ENCODE data around the gene CALHM1.

GRCh38 chr10:103506061-103506460 is 47.4 kb upstream of the CALHM1 start:
- TF ChIP-seq CTCF (conservative IDR thresholded peaks at IDR 0.05; ENCODE audit: low read depth, low read length) = no peak
- TF ChIP-seq EZH2 (IDR thresholded peaks at IDR 0.05; ENCODE audit: borderline replicate concordance, low read depth, low read length, poor library complexity, severe bottlenecking) = no peak

Data from A673 (cell line).